ENCODE data around the gene NSA2. TPM values are rescaled to one million over a fixed set of nuclear protein-coding genes. Genes with fewer than 3 reads are reported as not detected.
A peak's percentile ranks its signal among the peaks of the same experiment; 100 is the strongest.
"Not testable (repeated sequence)": the region's sequence is repeated elsewhere in the genome, so short reads cannot be mapped to it uniquely, and the experiment has no call there.

The NSA2 gene
- total RNA-seq, 2 experiments from 2014 or later, result 129 to 142 TPM

DNA sequence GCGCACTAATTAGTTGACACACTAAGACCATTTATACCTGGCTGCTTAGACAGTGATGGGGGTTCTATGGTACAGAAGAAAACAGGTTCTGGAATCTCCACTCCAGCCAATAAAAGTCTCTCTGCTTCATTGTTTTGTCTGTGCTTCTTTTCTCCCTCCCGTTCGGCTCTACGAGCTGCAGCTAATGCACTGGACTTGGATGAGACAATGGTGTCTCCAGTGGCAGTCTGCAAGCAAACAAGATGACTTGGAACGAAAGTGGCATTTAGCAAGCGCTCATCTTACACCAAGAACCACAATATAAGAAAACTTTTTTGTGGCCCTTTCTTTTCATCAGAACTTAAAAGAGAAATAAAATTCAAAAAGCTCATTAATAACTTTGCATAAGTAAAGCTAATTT lies 30.3 kb upstream of the NSA2 start:
- H3K27ac Mint-ChIP-seq, result no peak overlapping the region
- no peaks in the 10 kb centered on the region for H3K9me3 Mint-ChIP-seq
- ATAC-seq, result no peak
- CTCF ChIA-PET, result no interaction called here
- no peak overlapping the region for H3K4me3 Mint-ChIP-seq
- POLR2A ChIA-PET, result interaction anchor here (1.2 kb wide), 1 partner anchor 30 kb away, joined by 3 read pairs; the partner anchor contains the start of genes GFM2 and NSA2
- TF ChIP-seq, protein P1, sequence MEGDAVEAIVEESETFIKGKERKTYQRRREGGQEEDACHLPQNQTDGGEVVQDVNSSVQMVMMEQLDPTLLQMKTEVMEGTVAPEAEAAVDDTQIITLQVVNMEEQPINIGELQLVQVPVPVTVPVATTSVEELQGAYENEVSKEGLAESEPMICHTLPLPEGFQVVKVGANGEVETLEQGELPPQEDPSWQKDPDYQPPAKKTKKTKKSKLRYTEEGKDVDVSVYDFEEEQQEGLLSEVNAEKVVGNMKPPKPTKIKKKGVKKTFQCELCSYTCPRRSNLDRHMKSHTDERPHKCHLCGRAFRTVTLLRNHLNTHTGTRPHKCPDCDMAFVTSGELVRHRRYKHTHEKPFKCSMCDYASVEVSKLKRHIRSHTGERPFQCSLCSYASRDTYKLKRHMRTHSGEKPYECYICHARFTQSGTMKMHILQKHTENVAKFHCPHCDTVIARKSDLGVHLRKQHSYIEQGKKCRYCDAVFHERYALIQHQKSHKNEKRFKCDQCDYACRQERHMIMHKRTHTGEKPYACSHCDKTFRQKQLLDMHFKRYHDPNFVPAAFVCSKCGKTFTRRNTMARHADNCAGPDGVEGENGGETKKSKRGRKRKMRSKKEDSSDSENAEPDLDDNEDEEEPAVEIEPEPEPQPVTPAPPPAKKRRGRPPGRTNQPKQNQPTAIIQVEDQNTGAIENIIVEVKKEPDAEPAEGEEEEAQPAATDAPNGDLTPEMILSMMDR (IDR thresholded peaks at IDR 0.05), result no peak
- no peaks in the 10 kb centered on the region for H3K27me3 Mint-ChIP-seq
- DNase-seq, result no peak
- H3K36me3 Mint-ChIP-seq (ENCODE audit: low read depth), result peaks cover 15% of the 10 kb centered on the region
- H3K4me1 Mint-ChIP-seq (ENCODE audit: low read depth), result no peaks in the 10 kb centered on the region
- intact Hi-C loops (cut with micrococcal nuclease), result no loop called here

DNA sequence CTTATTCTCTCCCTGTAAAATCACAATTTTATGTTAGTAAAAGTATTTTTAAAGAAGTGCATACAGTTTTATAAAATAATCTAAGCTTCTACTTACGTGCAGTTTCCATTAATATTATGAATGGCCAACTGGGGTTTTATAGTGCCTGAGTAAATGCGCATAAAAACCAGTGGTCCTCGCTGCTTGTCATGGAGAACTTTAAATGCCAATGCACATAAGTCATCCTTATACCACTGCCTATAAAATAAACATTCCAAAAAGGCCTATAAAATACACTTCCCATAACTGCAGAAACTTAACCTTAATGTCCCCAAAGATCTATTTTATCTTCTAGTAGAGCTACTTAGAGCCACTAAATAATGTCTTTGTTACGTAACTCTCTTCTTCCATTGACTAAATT lies 28.6 kb upstream of the NSA2 start:
- Mint-ChIP-seq H3K27ac (no peak overlapping the region), H3K27me3 (no peaks in the 10 kb centered on the region), H3K4me1 (ENCODE audit: low read depth) (no peaks in the 10 kb centered on the region), H3K36me3 (ENCODE audit: low read depth) (peaks cover 18% of the 10 kb centered on the region), H3K9me3 (no peaks in the 10 kb centered on the region), H3K4me3 (no peak overlapping the region)
- TF ChIP-seq, protein P1 (IDR thresholded peaks at IDR 0.05), result no peak
- ChIA-PET CTCF (interaction anchor here (1.5 kb wide), 1 partner anchor 23 kb away, joined by 3 read pairs; no protein-coding TSS in a partner anchor), POLR2A (no interaction called here)
- ATAC-seq (no peak), DNase-seq (no peak)
- intact Hi-C loops (cut with micrococcal nuclease), result no loop called here

DNA sequence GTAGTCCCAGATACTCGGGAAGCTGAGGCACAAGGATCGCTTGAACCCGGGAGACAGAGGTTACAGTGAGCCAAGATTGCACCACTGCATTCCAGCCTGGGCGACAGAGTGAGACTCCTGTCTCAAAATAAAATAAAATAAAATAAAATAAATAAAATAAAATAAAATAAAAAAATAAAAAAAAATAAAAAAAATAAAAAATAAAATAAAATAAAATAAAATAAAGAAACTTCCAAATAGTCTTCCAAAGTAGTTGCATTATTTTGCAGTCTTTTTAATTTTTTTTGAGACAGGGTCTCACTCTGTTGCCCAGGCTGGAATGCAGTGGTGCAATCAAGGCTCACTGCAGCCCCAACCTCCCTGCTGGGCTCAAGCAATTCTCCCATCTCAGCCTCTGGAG lies 18.3 kb upstream of the NSA2 start:
- ATAC-seq; H3K27ac Mint-ChIP-seq; intact Hi-C loops (cut with micrococcal nuclease); H3K27me3 Mint-ChIP-seq; H3K4me3 Mint-ChIP-seq; CTCF ChIA-PET; H3K9me3 Mint-ChIP-seq; H3K4me1 Mint-ChIP-seq (ENCODE audit: low read depth); DNase-seq: not testable (repeated sequence)
- peaks cover 39% of the 10 kb centered on the region for H3K36me3 Mint-ChIP-seq (ENCODE audit: low read depth)
- POLR2A ChIA-PET, result interaction anchor here (1.0 kb wide), 1 partner anchor 73 kb away, joined by 3 read pairs; no protein-coding TSS in a partner anchor

DNA sequence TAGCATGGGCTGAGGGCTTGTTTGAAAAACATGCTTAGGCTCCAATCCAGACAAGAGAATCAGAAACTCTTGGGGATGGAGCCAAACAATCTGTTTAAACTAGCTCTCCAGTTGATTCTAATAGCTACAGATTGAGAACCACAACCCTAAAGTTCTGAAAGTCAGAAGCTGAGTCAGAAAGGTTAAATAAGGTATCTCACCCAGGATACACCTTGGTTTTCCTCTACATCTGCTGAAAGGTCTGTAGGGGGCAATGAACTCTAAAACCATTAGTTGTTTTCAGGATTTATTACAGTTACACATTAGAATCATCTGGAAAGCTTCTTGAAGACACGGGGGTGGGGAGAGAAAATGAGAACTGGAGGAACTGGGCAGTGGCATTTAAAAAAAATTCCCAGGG lies 5.8 kb upstream of the NSA2 start:
- Mint-ChIP-seq H3K9me3 (peaks cover 5% of the 10 kb centered on the region), H3K36me3 (ENCODE audit: low read depth) (peaks cover 34% of the 10 kb centered on the region), H3K4me1 (ENCODE audit: low read depth) (peaks cover 41% of the 10 kb centered on the region), H3K4me3 (no peak overlapping the region), H3K27ac (peak overlapping the region; percentile 43), H3K27me3 (no peaks in the 10 kb centered on the region)
- ChIA-PET POLR2A (no interaction called here), CTCF (interaction anchor here (1.1 kb wide), 2 partner anchors 16 to 23 kb away, joined by 3 read pairs; no protein-coding TSS in a partner anchor)
- DNase-seq, result no peak
- ATAC-seq, result peak; percentile 61
- TF ChIP-seq, protein P1 (IDR thresholded peaks at IDR 0.05), result no peak
- intact Hi-C loops (cut with micrococcal nuclease), result loop anchor here (10.0 kb wide), 2 partner anchors 154 to 504 kb away; no protein-coding TSS in a partner anchor

DNA sequence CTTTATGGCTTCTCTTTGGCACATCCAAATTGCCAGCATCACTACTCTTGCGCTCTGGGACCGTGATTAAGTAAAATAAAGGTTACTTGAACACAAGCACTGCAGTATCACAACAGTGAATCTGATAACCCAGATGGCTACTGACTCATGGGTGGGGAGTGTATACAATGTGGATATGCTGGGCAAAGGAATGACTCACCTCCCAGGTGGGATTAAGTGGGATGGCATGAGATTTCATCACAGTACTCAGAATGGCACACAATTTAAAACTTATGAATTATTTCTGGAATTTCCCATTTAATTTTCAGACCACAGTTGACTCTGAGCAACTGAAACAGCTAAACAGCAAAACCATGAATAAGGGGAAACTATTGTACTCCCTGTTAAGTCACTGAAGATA lies 4.5 kb upstream of the NSA2 start:
- intact Hi-C loops (cut with micrococcal nuclease), result loop anchor here (10.0 kb wide), 2 partner anchors 152 to 502 kb away; no protein-coding TSS in a partner anchor
- TF ChIP-seq, protein P1 (IDR thresholded peaks at IDR 0.05), result no peak
- Mint-ChIP-seq H3K9me3 (no peaks in the 10 kb centered on the region), H3K36me3 (ENCODE audit: low read depth) (peaks cover 34% of the 10 kb centered on the region), H3K4me1 (ENCODE audit: low read depth) (peaks cover 42% of the 10 kb centered on the region), H3K27me3 (no peaks in the 10 kb centered on the region), H3K4me3 (no peak overlapping the region), H3K27ac (peak overlapping the region; percentile 21)
- POLR2A ChIA-PET, result no interaction called here
- DNase-seq (peak; percentile 42), ATAC-seq (no peak)
- CTCF ChIA-PET, result interaction anchor here (0.8 to 2.6 kb wide), 3 partner anchors 157 to 503 kb away, joined by 3 to 15 read pairs (median 3); no protein-coding TSS in a partner anchor
